H9 (cell line): ENCODE results near the gene SYT2. TPM values are rescaled to one million over a fixed set of nuclear protein-coding genes. Genes with fewer than 3 reads are reported as not detected.

Source experiments
- DNase-seq: peaks from one replicate; pipeline ENCODE4 v3.0.0-alpha.2; 2017
- H2AFZ ChIP-seq: one replicate; pipeline ENCODE4 v1.6.1; 2013; ENCODE audit warnings: mild to moderate bottlenecking, low read length, control low read depth, moderate library complexity
- H2AK5ac ChIP-seq: 2 replicates; pipeline ENCODE4 v1.6.1; 2013; ENCODE audit warnings: low read length, control low read depth, mixed read lengths; ENCODE audit not compliant: insufficient read length
- H2BK120ac ChIP-seq: one replicate; pipeline ENCODE4 v1.6.1; 2013; ENCODE audit warnings: low read depth, mild to moderate bottlenecking, low read length, control low read depth, inconsistent platforms; ENCODE audit not compliant: poor library complexity, severe bottlenecking
- H2BK12ac ChIP-seq: 2 replicates; pipeline ENCODE4 v1.6.1; 2013; ENCODE audit warnings: low read length, control low read depth, mixed read lengths, low read depth; ENCODE audit not compliant: insufficient read length
- H2BK15ac ChIP-seq: 2 replicates; pipeline ENCODE4 v1.6.1; 2013; ENCODE audit warnings: low read depth, low read length, control low read depth
- H2BK20ac ChIP-seq: one replicate; pipeline ENCODE4 v1.6.1; 2013; ENCODE audit warnings: low read depth, mild to moderate bottlenecking, low read length, control low read depth, inconsistent platforms; ENCODE audit not compliant: poor library complexity, severe bottlenecking
- H2BK5ac ChIP-seq: 2 replicates; pipeline ENCODE4 v1.6.1; 2013; ENCODE audit warnings: low read length, control low read depth, mixed read lengths; ENCODE audit not compliant: insufficient read length
- H3K14ac ChIP-seq: 2 replicates; pipeline ENCODE4 v1.6.1; 2013; ENCODE audit warnings: low read length, control low read depth; ENCODE audit not compliant: insufficient read depth
- H3K18ac ChIP-seq: 2 replicates; pipeline ENCODE4 v1.6.1; 2013; ENCODE audit warnings: low read depth, mild to moderate bottlenecking, mixed read lengths, low read length, control low read depth; ENCODE audit not compliant: insufficient read length
- H3K23ac ChIP-seq: 2 replicates; pipeline ENCODE4 v1.6.1; 2013; ENCODE audit warnings: low read length, control low read depth, mixed read lengths, low read depth; ENCODE audit not compliant: insufficient read length
- H3K23me2 ChIP-seq: 2 replicates; pipeline ENCODE4 v1.6.1; 2013; ENCODE audit warnings: low read depth, mild to moderate bottlenecking, mixed read lengths, low read length, control low read depth; ENCODE audit not compliant: insufficient read length, poor library complexity, severe bottlenecking
- H3K27ac ChIP-seq: 2 replicates; pipeline ENCODE4 v1.5.1; 2013; ENCODE audit warnings: low read length, control low read depth, mixed read lengths, low read depth; ENCODE audit not compliant: insufficient read length
- H3K27me3 ChIP-seq: 2 replicates; pipeline ENCODE4 v1.6.1; 2013; ENCODE audit warnings: low read length, control low read depth, inconsistent platforms; ENCODE audit not compliant: insufficient read depth
- H3K4ac ChIP-seq: 2 replicates; pipeline ENCODE4 v1.6.1; 2013; ENCODE audit warnings: low read depth, mild to moderate bottlenecking, control low read depth, inconsistent platforms, low read length, moderate library complexity
- H3K4me1 ChIP-seq: 2 replicates; pipeline ENCODE4 v1.6.1; 2013; ENCODE audit warnings: low read length, control low read depth, inconsistent platforms; ENCODE audit not compliant: insufficient read depth
- H3K4me2 ChIP-seq: 2 replicates; pipeline ENCODE4 v1.6.1; 2013; ENCODE audit warnings: low read length, control low read depth, mixed read lengths; ENCODE audit not compliant: insufficient read length, insufficient read depth
- H3K56ac ChIP-seq: 2 replicates; pipeline ENCODE4 v1.6.1; 2013; ENCODE audit warnings: low read depth, mild to moderate bottlenecking, mixed read lengths, low read length, control low read depth; ENCODE audit not compliant: insufficient read length
- H3K79me1 ChIP-seq: 2 replicates; pipeline ENCODE4 v1.6.1; 2013; ENCODE audit warnings: low read depth, mild to moderate bottlenecking, moderate library complexity, low read length, control low read depth, inconsistent platforms; ENCODE audit not compliant: insufficient read depth, poor library complexity, severe bottlenecking
- H3K79me2 ChIP-seq: 2 replicates; pipeline ENCODE4 v1.6.1; 2013; ENCODE audit warnings: low read length, control low read depth, inconsistent platforms; ENCODE audit not compliant: insufficient read depth
- H3K9ac ChIP-seq: 2 replicates; pipeline ENCODE4 v1.6.1; 2013; ENCODE audit warnings: low read length, control low read depth, mixed read lengths; ENCODE audit not compliant: insufficient read length; ENCODE audit errors: extremely low read depth
- H3K9me3 ChIP-seq: one replicate; pipeline ENCODE4 v1.6.1; 2013; ENCODE audit warnings: low read depth, low read length, inconsistent platforms; ENCODE audit not compliant: control insufficient read depth
- H3T11ph ChIP-seq: one replicate; pipeline ENCODE4 v1.6.1; 2013; ENCODE audit warnings: mild to moderate bottlenecking, low read length, control low read depth, inconsistent platforms
- H4K20me1 ChIP-seq: one replicate; pipeline ENCODE4 v1.6.1; 2013; ENCODE audit not compliant: control insufficient read depth, insufficient read length, insufficient read depth
- H4K5ac ChIP-seq: 2 replicates; pipeline ENCODE4 v1.6.1; 2013; ENCODE audit warnings: low read depth, mild to moderate bottlenecking, mixed read lengths, low read length, control low read depth; ENCODE audit not compliant: insufficient read length
- H4K8ac ChIP-seq: replicated peaks from 2 replicates; pipeline ENCODE4 v1.6.1; 2013; ENCODE audit warnings: low read length, control low read depth, mixed read lengths, low read depth; ENCODE audit not compliant: insufficient read length
- H4K91ac ChIP-seq: 2 replicates; pipeline ENCODE4 v1.6.1; 2013; ENCODE audit warnings: low read depth, mild to moderate bottlenecking, moderate library complexity, mixed read lengths, low read length, control low read depth; ENCODE audit not compliant: insufficient read length
- H3K27ac Mint-ChIP-seq, 3 experiments: 2 replicates in 2 of 3; 3 replicates in 1 of 3; pipeline ENCODE4 v1.8.0; 2020 to 2021; ENCODE audit warnings: mixed read lengths in 3 of 3, mild to moderate bottlenecking in 1 of 3, moderate library complexity in 1 of 3
- H3K27me3 Mint-ChIP-seq: 2 replicates; pipeline ENCODE4 v1.8.0; 2021; ENCODE audit warnings: low read depth, mild to moderate bottlenecking, moderate library complexity, mixed read lengths
- H3K36me3 Mint-ChIP-seq, 3 experiments: 2 replicates in 2 of 3; 3 replicates in 1 of 3; pipeline ENCODE4 v1.8.0; 2020 to 2021; ENCODE audit warnings: low read depth in 3 of 3, mixed read lengths in 3 of 3; ENCODE audit not compliant: insufficient read depth in 1 of 3
- H3K4me1 Mint-ChIP-seq, 2 experiments: 2 replicates each; pipeline ENCODE4 v1.8.0; 2020; ENCODE audit warnings: mixed read lengths in 2 of 2
- H3K4me3 Mint-ChIP-seq, 2 experiments: 2 replicates in 1 of 2; 3 replicates in 1 of 2; pipeline ENCODE4 v1.8.0; 2020 to 2021; ENCODE audit warnings: mild to moderate bottlenecking in 2 of 2, mixed read lengths in 2 of 2, moderate library complexity in 1 of 2
- H3K9me3 Mint-ChIP-seq, 2 experiments: 2 replicates in 1 of 2; 3 replicates in 1 of 2; pipeline ENCODE4 v1.8.0; 2020; ENCODE audit warnings: mild to moderate bottlenecking in 2 of 2, mixed read lengths in 2 of 2, moderate library complexity in 1 of 2
- WGBS: extraction: QIAGEN DNeasy Blood & Tissue Kit; methylation state at CpG from one replicate; pipeline ENCODE4 v1.1.7; 2013; ENCODE audit warnings: missing lambda C conversion rate, low lambda C conversion rate, mixed read lengths; ENCODE audit not compliant: insufficient read length; ENCODE audit errors: extremely low coverage; 5-methylcytosine and 5-hydroxymethylcytosine counted together
- total RNA-seq: library from RNA; stranded (reverse); gene quantifications from 2 replicates; pipeline ENCODE4 v1.2.1, GENCODE V29; 2021
- TF ChIP-seq, protein P1 (sequence below): fragments of 200-600 bp; sonication (generic); conservative IDR thresholded peaks from 3 replicates; pipeline ENCODE4 v1.8.0; 2021; ENCODE audit warnings: antibody characterized with exemption, mild to moderate bottlenecking

SYT2 gene
- total RNA-seq, 1 experiment from 2014 or later: 3.3 TPM

DNA sequence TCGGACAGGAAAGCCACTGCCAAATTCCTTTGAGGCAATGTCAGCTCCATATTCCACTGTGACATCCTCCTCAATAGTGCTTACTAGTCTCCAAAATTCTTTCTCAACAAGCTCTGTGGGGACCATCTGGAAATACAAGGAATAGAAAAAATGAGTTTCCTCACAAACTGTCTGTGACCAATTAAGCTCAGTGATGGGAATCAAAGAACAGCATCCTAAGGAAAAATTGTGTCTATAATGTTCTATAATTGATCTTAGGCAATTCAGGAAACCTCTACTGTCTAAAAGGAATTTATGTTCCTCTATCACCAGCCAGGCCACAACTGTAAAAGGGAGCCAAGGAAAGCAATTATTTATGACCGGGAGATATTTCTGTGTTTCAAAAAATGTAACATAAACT is 46.1 kb upstream of the SYT2 start:
- no peak overlapping the region for H3T11ph ChIP-seq
- H3K4me1 ChIP-seq: no peaks in the 10 kb centered on the region
- no peak overlapping the region for H4K8ac ChIP-seq
- H2AK5ac ChIP-seq: no peak overlapping the region
- Mint-ChIP-seq H3K36me3 (peaks cover 54 to 95% (median 91%) of the 10 kb centered on the region in 3 experiments), H3K9me3 (no peaks in the 10 kb centered on the region), H3K4me3 (no peak overlapping the region), H3K27ac (no peak overlapping the region), H3K27me3 (no peaks in the 10 kb centered on the region), H3K4me1 (no peaks in the 10 kb centered on the region)
- no peak overlapping the region for H3K56ac ChIP-seq
- H4K5ac ChIP-seq: no peak overlapping the region
- H4K20me1 ChIP-seq: no peaks in the 10 kb centered on the region
- H3K79me2 ChIP-seq: no peaks in the 10 kb centered on the region
- H3K4me2 ChIP-seq: no peak overlapping the region
- H3K14ac ChIP-seq: no peak overlapping the region
- H3K27ac ChIP-seq: no peak overlapping the region
- H2BK15ac ChIP-seq: no peak overlapping the region
- no peak overlapping the region for H2AFZ ChIP-seq
- no peaks in the 10 kb centered on the region for H3K9me3 ChIP-seq
- DNase-seq: no peak
- WGBS: no CpG with 5 or more reads among the region's 2 CpGs
- H3K79me1 ChIP-seq: no peaks in the 10 kb centered on the region
- H3K23ac ChIP-seq: no peak overlapping the region
- TF ChIP-seq, protein P1, sequence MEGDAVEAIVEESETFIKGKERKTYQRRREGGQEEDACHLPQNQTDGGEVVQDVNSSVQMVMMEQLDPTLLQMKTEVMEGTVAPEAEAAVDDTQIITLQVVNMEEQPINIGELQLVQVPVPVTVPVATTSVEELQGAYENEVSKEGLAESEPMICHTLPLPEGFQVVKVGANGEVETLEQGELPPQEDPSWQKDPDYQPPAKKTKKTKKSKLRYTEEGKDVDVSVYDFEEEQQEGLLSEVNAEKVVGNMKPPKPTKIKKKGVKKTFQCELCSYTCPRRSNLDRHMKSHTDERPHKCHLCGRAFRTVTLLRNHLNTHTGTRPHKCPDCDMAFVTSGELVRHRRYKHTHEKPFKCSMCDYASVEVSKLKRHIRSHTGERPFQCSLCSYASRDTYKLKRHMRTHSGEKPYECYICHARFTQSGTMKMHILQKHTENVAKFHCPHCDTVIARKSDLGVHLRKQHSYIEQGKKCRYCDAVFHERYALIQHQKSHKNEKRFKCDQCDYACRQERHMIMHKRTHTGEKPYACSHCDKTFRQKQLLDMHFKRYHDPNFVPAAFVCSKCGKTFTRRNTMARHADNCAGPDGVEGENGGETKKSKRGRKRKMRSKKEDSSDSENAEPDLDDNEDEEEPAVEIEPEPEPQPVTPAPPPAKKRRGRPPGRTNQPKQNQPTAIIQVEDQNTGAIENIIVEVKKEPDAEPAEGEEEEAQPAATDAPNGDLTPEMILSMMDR: no peak
- no peak overlapping the region for H3K9ac ChIP-seq
- no peaks in the 10 kb centered on the region for H3K27me3 ChIP-seq
- no peaks in the 10 kb centered on the region for H3K23me2 ChIP-seq
- no peak overlapping the region for H2BK120ac ChIP-seq
- H3K18ac ChIP-seq: no peak overlapping the region
- H4K91ac ChIP-seq: no peak overlapping the region
- H2BK5ac ChIP-seq: no peak overlapping the region
- no peak overlapping the region for H3K4ac ChIP-seq
- H2BK20ac ChIP-seq: no peak overlapping the region
- no peak overlapping the region for H2BK12ac ChIP-seq
